Small intestine (tissue), 16 donors: ENCODE results near the gene PPP1R26. TPM values are rescaled to one million over a fixed set of nuclear protein-coding genes. Genes with fewer than 3 reads are reported as not detected.
"Not testable (repeated sequence)": the region's sequence is repeated elsewhere in the genome, so short reads cannot be mapped to it uniquely, and the experiment has no call there.

Experiments
- DNase-seq, 2 donors: peaks; one replicate each; pipeline versions ENCODE4 v3.0.0 to v3.0.0-alpha.2; 2013
- FAIRE-seq: peaks from 2 replicates; lab custom pipeline; 2012; peaks lifted over from hg19 to GRCh38; lab: Jason Lieb, UNC
- H3K27ac ChIP-seq, 3 donors: one replicate each; pipeline ENCODE4 v1.5.1; 2013; ENCODE audit warnings: low read length in 2 of 3, mild to moderate bottlenecking in 2 of 3, control low read depth in 1 of 3, inconsistent platforms in 1 of 3, low read depth in 1 of 3, moderate library complexity in 1 of 3
- H3K27me3 ChIP-seq, 3 donors: one replicate each; pipeline ENCODE4 v1.6.1; 2013; ENCODE audit warnings: low read length in 3 of 3, inconsistent platforms in 1 of 3; ENCODE audit not compliant: control insufficient read depth in 3 of 3, insufficient read depth in 3 of 3
- H3K36me3 ChIP-seq, 3 donors: one replicate each; pipeline ENCODE4 v1.6.1; 2013; ENCODE audit warnings: low read length in 3 of 3, inconsistent platforms in 1 of 3, low read depth in 1 of 3, mild to moderate bottlenecking in 1 of 3, moderate library complexity in 1 of 3; ENCODE audit not compliant: control insufficient read depth in 3 of 3, insufficient read depth in 2 of 3
- H3K4me1 ChIP-seq, 3 donors: one replicate each; pipeline ENCODE4 v1.6.1; 2013; ENCODE audit warnings: low read length in 2 of 3, inconsistent platforms in 1 of 3, low read depth in 1 of 3, mild to moderate bottlenecking in 1 of 3, moderate library complexity in 1 of 3; ENCODE audit not compliant: control insufficient read depth in 3 of 3, insufficient read depth in 2 of 3
- H3K4me3 ChIP-seq, 3 donors: one replicate each; pipeline ENCODE4 v1.5.1; 2013; ENCODE audit warnings: low read length in 3 of 3, control low read depth in 1 of 3, inconsistent platforms in 1 of 3, low read depth in 1 of 3, mild to moderate bottlenecking in 1 of 3, moderate library complexity in 1 of 3
- H3K9me3 ChIP-seq, 2 donors: one replicate each; pipeline ENCODE4 v1.6.1; 2013; ENCODE audit warnings: low read depth in 1 of 2, low read length in 1 of 2; ENCODE audit not compliant: control insufficient read depth in 2 of 2, insufficient read depth in 1 of 2
- WGBS, 3 donors: extraction: QIAGEN DNeasy Blood & Tissue Kit; methylation state at CpG; one replicate each; pipeline ENCODE4 v1.1.7; 2013; 5-methylcytosine and 5-hydroxymethylcytosine counted together
- long read RNA-seq, 10 donors: transcript quantifications; one replicate each; lab custom pipeline, GENCODE V29; 2026
- polyA plus RNA-seq, 4 donors: library from polyadenylated mRNA; stranded (reverse) in 3 of 4; unstranded in 1 of 4; fragments of 200-250 nt in 3 of 4; fragments of 120-200 nt in 1 of 4; gene quantifications; one replicate each; pipeline versions ENCODE4 v1.2.1 to v1.2.3, GENCODE V29; 2013
- donor health status: healthy with polysubstance abuse.
- donor health status: control.
- donor health status: control.
- donor health status: Bipolar disorder and iron deficiency.
- donor health status: healthy.

The PPP1R26 gene, protein sequence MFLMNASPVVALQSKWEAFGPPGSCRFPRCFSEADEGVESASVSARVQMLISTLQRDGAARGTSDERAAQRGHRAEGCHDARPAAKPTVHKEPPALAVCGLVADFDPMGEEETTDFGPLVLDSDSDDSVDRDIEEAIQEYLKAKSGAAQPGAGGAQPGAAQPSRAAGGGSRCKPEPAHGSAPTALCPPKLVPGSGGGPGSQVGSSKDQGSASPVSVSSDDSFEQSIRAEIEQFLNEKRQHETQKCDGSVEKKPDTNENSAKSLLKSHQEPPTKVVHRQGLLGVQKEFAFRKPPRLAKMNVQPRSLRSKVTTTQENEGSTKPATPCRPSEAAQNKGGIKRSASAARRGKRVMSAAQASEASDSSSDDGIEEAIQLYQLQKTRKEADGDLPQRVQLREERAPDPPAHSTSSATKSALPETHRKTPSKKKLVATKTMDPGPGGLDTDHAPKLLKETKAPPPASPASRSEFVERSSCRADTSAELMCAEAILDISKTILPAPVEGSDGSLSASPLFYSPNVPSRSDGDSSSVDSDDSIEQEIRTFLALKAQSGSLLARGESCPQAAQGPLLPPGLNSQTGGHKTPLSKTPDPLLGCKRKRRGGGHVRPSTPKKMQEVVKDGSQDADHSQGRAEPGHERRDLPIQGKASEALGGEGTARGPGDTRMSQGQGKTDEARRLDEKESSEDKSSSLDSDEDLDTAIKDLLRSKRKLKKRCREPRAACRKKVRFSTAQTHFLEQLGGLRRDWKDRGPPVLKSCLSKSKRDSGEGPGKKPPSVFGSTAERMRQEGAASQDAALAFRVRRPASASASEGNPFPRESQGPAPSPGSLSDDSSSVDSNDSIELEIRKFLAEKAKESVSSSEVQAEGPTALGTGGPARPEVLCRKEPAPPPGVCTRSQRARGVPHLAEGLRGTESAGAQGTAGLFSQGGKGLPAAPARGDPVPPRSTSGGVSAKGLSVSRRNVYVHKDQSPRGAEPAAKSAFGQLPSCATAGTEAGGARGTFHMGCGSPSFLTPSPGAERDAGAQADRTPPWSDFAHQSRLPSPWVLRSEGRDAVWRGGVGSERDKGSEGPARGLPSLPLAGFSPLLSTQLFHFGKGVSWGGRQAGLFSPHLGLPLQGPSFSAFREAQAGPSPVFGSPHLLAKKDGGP (N-terminal part only)
- polyA plus RNA-seq, result 10 to 100 TPM in 2 of 4 donors, 1 to 10 TPM in 2; 6.5 to 16.6 (median 10.0) TPM
- long read RNA-seq, donor 1, full-length matches to known transcripts, result 15 of 15 reads
- long read RNA-seq, donor 1, partial matches to known transcripts, result 0 of 15 reads
- long read RNA-seq, donor 1, other reads (novel, unspliced or antisense), result 0 of 15 reads
- long read RNA-seq, donor 2, full-length matches to known transcripts, result 3 of 3 reads
- long read RNA-seq, donor 2, partial matches to known transcripts, result 0 of 3 reads
- long read RNA-seq, donor 2, other reads (novel, unspliced or antisense), result 0 of 3 reads
- long read RNA-seq, donor 3, full-length matches to known transcripts, result 16 of 16 reads
- long read RNA-seq, donor 3, partial matches to known transcripts, result 0 of 16 reads
- long read RNA-seq, donor 3, other reads (novel, unspliced or antisense), result 0 of 16 reads
- long read RNA-seq, donor 4, full-length matches to known transcripts, result 1 of 1 reads
- long read RNA-seq, donor 4, partial matches to known transcripts, result 0 of 1 reads
- long read RNA-seq, donor 4, other reads (novel, unspliced or antisense), result 0 of 1 reads
- long read RNA-seq, donor 5, full-length matches to known transcripts, result 7 of 7 reads
- long read RNA-seq, donor 5, partial matches to known transcripts, result 0 of 7 reads
- long read RNA-seq, donor 5, other reads (novel, unspliced or antisense), result 0 of 7 reads
- long read RNA-seq, donor 6, full-length matches to known transcripts, result 9 of 9 reads
- long read RNA-seq, donor 6, partial matches to known transcripts, result 0 of 9 reads
- long read RNA-seq, donor 6, other reads (novel, unspliced or antisense), result 0 of 9 reads
- long read RNA-seq, donor 7, result 0 reads
- long read RNA-seq, donor 8, result 0 reads
- long read RNA-seq, donor 9, full-length matches to known transcripts, result 2 of 2 reads
- long read RNA-seq, donor 9, partial matches to known transcripts, result 0 of 2 reads
- long read RNA-seq, donor 9, other reads (novel, unspliced or antisense), result 0 of 2 reads
- long read RNA-seq, donor 10, full-length matches to known transcripts, result 8 of 8 reads
- long read RNA-seq, donor 10, partial matches to known transcripts, result 0 of 8 reads
- long read RNA-seq, donor 10, other reads (novel, unspliced or antisense), result 0 of 8 reads

GRCh38 chr9:135479469-135480052 lies at the start of gene PPP1R26:
PPP1R26 (plus strand) TSS chr9:135479782; CDS start chr9:135484511, 4,729 bp downstream.
- peak within 1 kb of the TSS; percentile 64 to 81 (median 66) for H3K27ac ChIP-seq
- no peak for FAIRE-seq
- WGBS, 3 donors, result 0 to 1% (median 1%) methylated on average over 2 to 101 of the region's 103 CpGs

DNA sequence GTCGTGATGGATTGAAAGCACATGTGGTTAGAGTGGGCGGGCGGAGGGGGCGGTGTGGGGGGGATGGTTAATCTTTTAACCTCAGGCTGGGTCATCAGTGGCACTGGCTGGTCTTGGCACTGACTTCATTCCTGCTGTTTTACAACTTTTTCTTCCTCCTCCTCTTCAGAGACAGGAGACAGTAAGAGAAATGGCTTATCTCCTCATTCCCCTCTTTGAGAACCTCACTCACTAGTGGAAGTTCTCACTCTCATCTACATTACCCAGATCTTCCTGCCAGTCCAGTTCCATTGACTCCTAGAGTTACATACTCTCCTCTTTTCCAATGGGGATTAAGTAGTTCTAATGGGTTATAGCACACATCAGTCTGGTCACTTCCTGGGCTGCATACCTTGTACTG lies 42.3 kb upstream of the PPP1R26 start:
- 86 to 94% (median 93%) methylated on average over 4 of the region's 4 CpGs for WGBS, 3 donors
- Histone ChIP-seq H3K36me3 (no peaks in the 10 kb centered on the region), H3K4me3 (no peak overlapping the region), H3K4me1 (no peaks in the 10 kb centered on the region), H3K27me3 (peaks cover 0 to 2% (median 1%) of the 10 kb centered on the region in 3 donors), H3K27ac (no peak overlapping the region), H3K9me3 (peaks cover 0 to 3% of the 10 kb centered on the region in 2 donors)
- DNase-seq (no peak), FAIRE-seq (no peak)

More at GRCh38 chr9:135479469-135480052, at the start of gene PPP1R26:
- peak in 1 of 2 donors; percentile 10 for DNase-seq
- Histone ChIP-seq H3K4me3 (peak within 1 kb of the TSS; percentile 77 to 87 (median 82)), H3K4me1 (peaks cover 0 to 4% (median 3%) of the 10 kb centered on the region in 3 donors), H3K36me3 (peaks cover 0 to 24% (median 0%) of the 10 kb centered on the region in 3 donors), H3K27me3 (no peaks in the 10 kb centered on the region), H3K9me3 (no peaks in the 10 kb centered on the region)

- 90 to 95% (median 94%) methylated on average over 11 of the region's 11 CpGs for WGBS, 3 donors
- FAIRE-seq, H3K4me3 ChIP-seq, DNase-seq, H3K36me3 ChIP-seq, H3K27ac ChIP-seq, H3K27me3 ChIP-seq, H3K9me3 ChIP-seq, H3K4me1 ChIP-seq: not testable (repeated sequence)
Observed at GRCh38 chr9:135437696-135438095, 41.9 kb upstream of the PPP1R26 start.

DNA sequence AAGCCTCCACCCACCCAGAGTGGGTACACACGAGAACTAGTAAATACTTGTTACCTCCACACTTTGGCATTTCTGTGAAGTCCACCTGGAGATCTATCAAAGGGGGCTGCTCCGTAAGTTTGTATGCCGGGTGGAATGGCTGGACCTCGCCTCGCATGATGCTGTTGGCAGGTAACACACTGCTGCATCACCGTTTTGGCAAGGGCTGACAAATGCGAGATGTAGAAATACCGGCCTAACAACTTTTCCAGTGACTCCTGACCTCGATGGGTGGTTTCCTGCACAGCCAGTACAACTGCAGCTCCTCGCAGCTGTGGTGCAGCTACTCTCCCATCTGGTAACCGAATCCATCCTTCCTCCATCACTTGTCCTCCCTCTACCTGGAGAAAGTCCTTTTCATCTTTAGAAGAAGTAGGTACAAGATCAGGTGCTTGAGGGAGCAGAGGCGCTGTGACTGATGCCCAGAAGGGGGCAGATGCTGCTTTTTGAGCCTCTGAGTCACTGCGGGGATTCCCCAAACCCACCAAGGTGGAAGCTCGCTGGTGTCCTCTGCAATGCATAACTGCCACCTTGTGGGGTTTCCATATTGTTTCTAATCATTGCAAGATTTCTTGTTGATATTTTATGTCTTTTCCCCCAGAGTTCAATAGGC lies 40.9 kb upstream of the PPP1R26 start:
- H3K4me3 ChIP-seq, H3K27me3 ChIP-seq, H3K9me3 ChIP-seq, H3K27ac ChIP-seq, DNase-seq, H3K36me3 ChIP-seq, FAIRE-seq, H3K4me1 ChIP-seq: not testable (repeated sequence)
- 18 to 62% (median 30%) methylated on average over 14 of the region's 14 CpGs for WGBS, 3 donors

DNA sequence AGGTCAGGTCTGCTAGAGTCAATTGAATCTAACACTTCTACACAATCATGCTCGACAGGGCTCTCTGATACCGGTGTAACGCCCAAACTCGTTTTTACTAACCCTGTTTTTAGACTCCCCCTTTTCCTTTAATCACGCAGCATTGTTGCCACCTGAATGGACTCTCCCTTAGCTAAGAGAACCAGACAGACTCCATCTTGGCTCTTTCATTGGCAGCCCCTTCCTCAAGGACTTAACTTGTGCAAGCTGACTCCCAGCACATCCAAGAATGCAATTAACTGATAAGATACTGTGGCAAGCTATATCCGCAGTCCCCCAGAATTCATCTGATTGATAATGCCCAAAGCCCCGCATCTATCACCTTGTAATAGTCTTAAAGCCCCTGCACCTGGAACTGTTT lies 40.1 kb upstream of the PPP1R26 start:
- not testable (repeated sequence) for H3K36me3 ChIP-seq, H3K27me3 ChIP-seq, H3K27ac ChIP-seq, H3K9me3 ChIP-seq, DNase-seq, FAIRE-seq, H3K4me1 ChIP-seq, H3K4me3 ChIP-seq
- WGBS, 3 donors, result 69 to 73% (median 70%) methylated on average over 7 of the region's 7 CpGs

- Histone ChIP-seq H3K27ac (no peak overlapping the region), H3K27me3 (peaks cover 0 to 2% (median 2%) of the 10 kb centered on the region in 3 donors), H3K36me3 (no peaks in the 10 kb centered on the region), H3K4me1 (no peaks in the 10 kb centered on the region), H3K9me3 (peaks cover 0 to 3% of the 10 kb centered on the region in 2 donors), H3K4me3 (no peak overlapping the region)
- WGBS, 3 donors, result 66 to 73% (median 70%) methylated on average over 12 of the region's 12 CpGs
- FAIRE-seq, result no peak
- no peak for DNase-seq
Observed at GRCh38 chr9:135439916-135440315, 39.7 kb upstream of the PPP1R26 start.
